ENCODE results near the gene SMLR1.

GRCh38 chr6:130787726-130788500 is 39.3 kb upstream of the SMLR1 start:
- TF ChIP-seq CTCF (conservative IDR thresholded peaks at IDR 0.05) (no peak), ZFX (IDR thresholded peaks at IDR 0.05) (no peak)

Data from C4-2B (cell line).